Thyroid gland (tissue), 4 donors: Measurements from ENCODE around the gene FRMPD2. TPM values are rescaled to one million over a fixed set of nuclear protein-coding genes. Genes with fewer than 3 reads are reported as not detected.
A peak's percentile ranks its signal among the peaks of the same experiment; 100 is the strongest.

Source experiments
- DNase-seq, 2 donors: peaks; one replicate each; pipeline ENCODE4 v3.0.0-alpha.2; 2019
- H3K27ac ChIP-seq, 3 donors: fragments of 200-600 bp; sonication (generic); 1 replicate in 2 of 3; 2 replicates in 1 of 3; pipeline ENCODE4 v1.5.1; 2016 to 2019; ENCODE audit warnings: mild to moderate bottlenecking in 1 of 3, moderate library complexity in 1 of 3
- H3K27me3 ChIP-seq: fragments of 200-600 bp; sonication (generic); one replicate; pipeline ENCODE4 v1.5.1; 2019
- H3K36me3 ChIP-seq, 2 donors: fragments of 200-600 bp; sonication (generic); one replicate each; pipeline ENCODE4 v1.5.1; 2016 to 2019
- H3K4me1 ChIP-seq, 2 donors: fragments of 200-600 bp; sonication (generic); one replicate each; pipeline ENCODE4 v1.5.1; 2017 to 2019
- H3K4me3 ChIP-seq, 3 donors: fragments of 200-600 bp; sonication (generic); replicated peaks in 1 of 3; 1 replicate in 2 of 3; 2 replicates in 1 of 3; pipeline ENCODE4 v1.5.1; 2016; ENCODE audit warnings: mild to moderate bottlenecking in 1 of 3
- H3K9me3 ChIP-seq: fragments of 200-600 bp; sonication (generic); one replicate; pipeline ENCODE4 v1.5.1; 2017
- POLR2A ChIP-seq, 2 donors: fragments of 450-650 bp; IDR thresholded peaks; one replicate each; pipeline ENCODE4 v1.6.1; 2017; ENCODE audit warnings: antibody characterized with exemption in 2 of 2, mild to moderate bottlenecking in 2 of 2, moderate library complexity in 1 of 2
- WGBS, 2 donors: methylation state at CpG; one replicate each; pipeline ENCODE4 v1.1.5; 2017; 5-methylcytosine and 5-hydroxymethylcytosine counted together
- intact Hi-C: fragments of 100-400 bp; cut with DNase I; formaldehyde crosslinking; loops from one replicate; pipeline ENCODE4 v1.15.1; 2023
- total RNA-seq, 4 donors: library from RNA; depleted of rRNA; stranded (reverse); fragments of >200 nt; gene quantifications; one replicate each; pipeline ENCODE4 v1.2.3, GENCODE V29; 2016
- TF ChIP-seq, protein P1 (sequence below), 6 experiments: fragments of 200-600 bp in 3 of 6; fragments of 450-650 bp in 3 of 6; sonication (generic) in 3 of 6; IDR thresholded peaks; one replicate each; pipeline ENCODE4 v1.5.1; 2016 to 2019; ENCODE audit warnings: antibody characterized with exemption in 6 of 6, mild to moderate bottlenecking in 2 of 6, inconsistent platforms in 1 of 6, moderate library complexity in 1 of 6

FRMPD2 gene
- total RNA-seq, 4 donors from 2014 or later = 0.50 to 4.4 (median 0.96) TPM

DNA sequence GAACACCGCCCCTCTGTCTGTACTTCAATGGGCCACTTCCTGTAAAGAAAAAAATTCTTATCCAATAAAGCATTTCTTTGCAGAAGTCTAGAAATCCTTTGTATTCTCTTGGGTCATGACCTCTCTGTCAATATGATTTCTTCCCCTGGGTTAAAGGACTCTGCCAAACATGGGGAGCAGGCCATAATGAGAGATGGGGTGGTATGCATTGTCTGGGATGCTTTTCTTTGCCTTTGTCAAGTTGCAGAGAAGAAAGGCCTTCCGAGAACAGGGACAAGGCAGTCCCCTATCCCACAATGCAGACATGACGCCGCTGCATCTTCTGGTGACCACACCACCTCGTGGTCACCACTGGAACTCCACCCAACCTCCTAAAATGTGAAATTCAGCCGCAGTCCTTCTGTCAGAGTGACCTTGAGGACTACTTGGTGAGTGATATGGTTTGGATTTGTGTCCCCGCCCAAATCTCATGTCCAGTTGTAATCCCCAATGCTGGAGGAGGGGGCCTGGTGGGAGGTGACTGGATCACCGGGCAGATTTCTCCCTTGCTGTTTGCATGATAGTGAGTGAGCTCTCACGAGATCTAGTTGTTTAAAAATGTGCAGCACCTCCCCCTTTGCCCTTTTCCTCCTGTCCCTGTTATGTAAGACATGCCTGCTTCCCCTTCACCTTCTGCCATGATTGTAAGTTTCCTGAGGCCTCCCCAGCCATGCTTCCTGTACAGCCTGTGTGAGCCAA, 15.2 kb upstream of the FRMPD2 start:
- 23 to 34% methylated on average over 5 to 9 of the region's 9 CpGs for WGBS, 2 donors
- no peak for TF ChIP-seq POLR2A (IDR thresholded peaks at IDR 0.05)
- TF ChIP-seq, protein P1, sequence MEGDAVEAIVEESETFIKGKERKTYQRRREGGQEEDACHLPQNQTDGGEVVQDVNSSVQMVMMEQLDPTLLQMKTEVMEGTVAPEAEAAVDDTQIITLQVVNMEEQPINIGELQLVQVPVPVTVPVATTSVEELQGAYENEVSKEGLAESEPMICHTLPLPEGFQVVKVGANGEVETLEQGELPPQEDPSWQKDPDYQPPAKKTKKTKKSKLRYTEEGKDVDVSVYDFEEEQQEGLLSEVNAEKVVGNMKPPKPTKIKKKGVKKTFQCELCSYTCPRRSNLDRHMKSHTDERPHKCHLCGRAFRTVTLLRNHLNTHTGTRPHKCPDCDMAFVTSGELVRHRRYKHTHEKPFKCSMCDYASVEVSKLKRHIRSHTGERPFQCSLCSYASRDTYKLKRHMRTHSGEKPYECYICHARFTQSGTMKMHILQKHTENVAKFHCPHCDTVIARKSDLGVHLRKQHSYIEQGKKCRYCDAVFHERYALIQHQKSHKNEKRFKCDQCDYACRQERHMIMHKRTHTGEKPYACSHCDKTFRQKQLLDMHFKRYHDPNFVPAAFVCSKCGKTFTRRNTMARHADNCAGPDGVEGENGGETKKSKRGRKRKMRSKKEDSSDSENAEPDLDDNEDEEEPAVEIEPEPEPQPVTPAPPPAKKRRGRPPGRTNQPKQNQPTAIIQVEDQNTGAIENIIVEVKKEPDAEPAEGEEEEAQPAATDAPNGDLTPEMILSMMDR (IDR thresholded peaks at IDR 0.05) = peak; percentile 55 to 91 (median 80)
- no peaks in the 10 kb centered on the region for H3K36me3 ChIP-seq
- no peak overlapping the region for H3K4me3 ChIP-seq
- DNase-seq = peak; percentile 71 to 78
- peak overlapping the region in 2 of 3 donors; percentile 24 to 42 for H3K27ac ChIP-seq
- H3K27me3 ChIP-seq = no peaks in the 10 kb centered on the region
- peaks cover 14 to 30% of the 10 kb centered on the region in 2 donors for H3K4me1 ChIP-seq
- intact Hi-C loops = loop anchor here (10.0 kb wide), 1 partner anchor 75 kb away; no protein-coding TSS in a partner anchor
- H3K9me3 ChIP-seq = no peaks in the 10 kb centered on the region

DNA sequence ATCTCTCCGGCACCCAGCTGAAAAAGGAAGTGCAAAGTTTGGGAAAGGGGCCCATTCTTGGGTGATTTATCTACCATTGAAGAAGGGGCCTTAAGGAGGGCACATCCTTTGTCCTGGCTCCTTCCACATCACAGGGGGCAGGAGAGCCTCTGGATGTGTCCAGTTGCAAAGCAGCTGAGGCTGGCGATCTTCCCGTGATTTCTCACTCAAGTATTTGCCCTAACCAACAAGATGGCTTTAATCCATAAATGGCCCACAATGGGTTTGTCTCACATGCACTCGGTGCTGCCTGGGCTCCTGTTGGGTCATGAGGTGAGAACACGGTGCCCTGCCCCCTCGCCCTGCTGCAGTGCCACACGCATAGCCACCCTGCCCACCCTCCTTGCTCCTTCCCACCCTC, 14.2 kb upstream of the FRMPD2 start:
- Histone ChIP-seq H3K27me3 (no peaks in the 10 kb centered on the region), H3K36me3 (no peaks in the 10 kb centered on the region), H3K9me3 (no peaks in the 10 kb centered on the region), H3K4me3 (no peak overlapping the region), H3K4me1 (peaks cover 14 to 30% of the 10 kb centered on the region in 2 donors), H3K27ac (peak overlapping the region; percentile 77 to 92 (median 77))
- WGBS, 2 donors = 91 to 95% methylated on average over 7 of the region's 7 CpGs
- intact Hi-C loops = loop anchor here (10.0 kb wide), 1 partner anchor 74 kb away; no protein-coding TSS in a partner anchor
- DNase-seq = no peak
- TF ChIP-seq, protein P1 (IDR thresholded peaks at IDR 0.05) = no peak
- TF ChIP-seq POLR2A (IDR thresholded peaks at IDR 0.05) = no peak

DNA sequence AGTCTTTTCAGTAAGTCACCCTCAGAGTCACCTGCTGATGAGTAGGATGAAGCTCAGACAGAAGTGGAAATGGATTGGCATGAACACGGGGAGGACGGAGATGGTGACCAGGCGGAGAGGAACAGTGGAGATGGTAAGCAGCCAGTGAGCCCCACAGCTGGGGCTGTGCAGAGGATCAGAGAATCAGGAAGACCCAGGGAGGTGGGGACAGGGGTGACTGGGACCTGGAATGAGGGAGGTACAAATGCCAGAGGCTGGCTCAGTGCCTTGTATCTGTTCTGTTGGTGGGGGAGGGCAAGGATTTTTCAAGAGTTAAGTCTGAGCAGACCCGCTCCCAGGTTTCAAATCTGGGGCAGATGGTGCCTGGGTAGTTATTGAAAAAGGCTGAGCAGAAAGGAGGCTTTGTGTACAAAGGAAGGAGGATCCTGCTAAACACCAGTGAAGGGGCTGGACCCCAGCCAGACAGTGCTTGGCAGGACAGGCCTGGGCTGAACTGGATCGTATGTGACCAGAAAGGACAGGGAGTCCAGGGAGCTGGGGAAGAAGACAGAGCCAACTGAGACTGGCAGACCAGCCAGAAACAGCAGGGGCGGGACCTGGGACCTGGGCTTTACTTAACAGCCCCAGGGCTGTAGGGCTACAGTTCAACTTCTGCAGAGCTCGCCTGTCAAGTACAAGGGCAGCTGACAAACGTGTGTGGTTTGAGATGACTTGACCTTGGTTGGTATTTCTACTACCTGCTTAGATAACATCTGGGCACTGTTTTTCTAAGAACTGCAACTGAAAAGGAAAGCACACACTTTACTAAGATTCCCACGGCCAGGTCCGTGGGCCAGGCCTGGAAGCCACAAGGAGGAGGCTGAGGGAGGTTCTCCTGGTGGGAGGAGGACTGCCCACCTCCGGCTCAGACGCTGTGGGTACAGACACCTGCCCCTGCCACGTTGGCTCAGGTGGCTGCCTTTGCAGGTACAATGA, 13.2 kb upstream of the FRMPD2 start:
- H3K27me3 ChIP-seq = no peaks in the 10 kb centered on the region
- DNase-seq = peak; percentile 94 to 96
- H3K4me3 ChIP-seq = no peak overlapping the region
- no peaks in the 10 kb centered on the region for H3K36me3 ChIP-seq
- intact Hi-C loops = loop anchor here (10.0 kb wide), 1 partner anchor 73 kb away; no protein-coding TSS in a partner anchor
- peak overlapping the region; percentile 77 to 92 (median 77) for H3K27ac ChIP-seq
- no peaks in the 10 kb centered on the region for H3K9me3 ChIP-seq
- no peak for TF ChIP-seq POLR2A (IDR thresholded peaks at IDR 0.05)
- TF ChIP-seq, protein P1 (IDR thresholded peaks at IDR 0.05) = no peak
- peaks cover 14 to 30% of the 10 kb centered on the region in 2 donors for H3K4me1 ChIP-seq
- WGBS, 2 donors = 44 to 47% methylated on average over 12 to 13 of the region's 13 CpGs

DNA sequence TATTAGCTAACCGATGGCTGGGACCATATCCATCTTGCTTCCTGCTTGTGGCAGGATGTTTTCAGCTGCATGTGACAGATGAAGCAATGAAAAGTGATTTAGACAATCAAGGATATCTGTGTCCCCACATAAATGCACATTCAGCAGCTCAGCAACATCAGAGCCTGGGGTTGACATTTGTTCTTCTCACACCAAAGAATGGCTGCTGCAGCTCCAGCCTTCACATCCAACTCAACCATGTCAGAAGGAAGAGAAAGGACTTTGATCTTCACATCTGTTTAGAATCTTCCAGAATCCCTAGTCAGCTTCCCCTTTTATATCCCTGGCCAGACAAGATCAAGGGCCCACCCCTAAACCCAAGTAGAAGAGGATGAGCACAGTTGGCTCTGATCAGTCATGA, 11.9 kb upstream of the FRMPD2 start:
- peaks cover 14 to 30% of the 10 kb centered on the region in 2 donors for H3K4me1 ChIP-seq
- 80 to 84% methylated on average over 1 of the region's 1 CpG for WGBS, 2 donors

More for the DNA sequence above, 11.9 kb upstream of the FRMPD2 start:
- intact Hi-C loops = loop anchor here (10.0 kb wide), 1 partner anchor 72 kb away; no protein-coding TSS in a partner anchor
- Histone ChIP-seq H3K27me3 (no peaks in the 10 kb centered on the region), H3K4me3 (no peak overlapping the region), H3K36me3 (no peaks in the 10 kb centered on the region), H3K27ac (no peak overlapping the region), H3K9me3 (no peaks in the 10 kb centered on the region)
- TF ChIP-seq POLR2A (IDR thresholded peaks at IDR 0.05) = no peak
- TF ChIP-seq, protein P1 (IDR thresholded peaks at IDR 0.05) = no peak
- DNase-seq = no peak
